OCI-LY1 (cell line): Measurements from ENCODE around the gene ALDH1A2.

ENCODE experiments used
- H2AFZ ChIP-seq: fragments of 200-600 bp; sonication (generic), shearing (Covaris generic); 2 replicates; pipeline ENCODE4 v1.6.0; 2014; ENCODE audit warnings: antibody characterized with exemption, mild to moderate bottlenecking, low read length
- H3F3A ChIP-seq: fragments of 200-600 bp; sonication (generic), shearing (Covaris generic); 2 replicates; pipeline ENCODE4 v1.6.0; 2014; ENCODE audit warnings: mild to moderate bottlenecking, antibody characterized with exemption, low read length, moderate library complexity; ENCODE audit not compliant: insufficient read depth
- H3K27ac ChIP-seq: fragments of 200-600 bp; sonication (generic); 2 replicates; pipeline ENCODE4 v1.5.1; 2014; ENCODE audit warnings: low read length, mixed run types, mild to moderate bottlenecking, low read depth; ENCODE audit not compliant: poor library complexity, severe bottlenecking
- H3K27me3 ChIP-seq: fragments of 200-600 bp; sonication (generic); 2 replicates; pipeline ENCODE4 v1.6.0; 2014; ENCODE audit warnings: antibody characterized with exemption, mild to moderate bottlenecking, low read length, moderate library complexity; ENCODE audit not compliant: insufficient read depth
- H3K36me3 ChIP-seq: fragments of 200-600 bp; sonication (generic); 2 replicates; pipeline ENCODE4 v1.6.1; 2014; ENCODE audit warnings: mild to moderate bottlenecking, antibody characterized with exemption, low read length, moderate library complexity, mixed read lengths; ENCODE audit not compliant: insufficient read depth
- H3K4me1 ChIP-seq: fragments of 200-600 bp; sonication (generic); 2 replicates; pipeline ENCODE4 v1.5.1; 2014; ENCODE audit warnings: mild to moderate bottlenecking, low read length, moderate library complexity; ENCODE audit not compliant: insufficient read depth, severe bottlenecking
- H3K4me2 ChIP-seq: fragments of 200-600 bp; sonication (generic), shearing (Covaris generic); 2 replicates; pipeline ENCODE4 v1.6.1; 2014; ENCODE audit warnings: low read length
- H3K4me3 ChIP-seq: fragments of 200-600 bp; sonication (generic); 2 replicates; pipeline ENCODE4 v1.5.1; 2014; ENCODE audit warnings: low read length, low read depth, mild to moderate bottlenecking, mixed read lengths; ENCODE audit not compliant: poor library complexity, severe bottlenecking
- H3K79me2 ChIP-seq: fragments of 200-600 bp; shearing (Covaris generic); 2 replicates; pipeline ENCODE4 v1.6.1; 2016; ENCODE audit warnings: mixed run types, low read length, mixed read lengths; ENCODE audit not compliant: insufficient read depth
- H3K9ac ChIP-seq: fragments of 200-600 bp; sonication (generic), shearing (Covaris generic); 2 replicates; pipeline ENCODE4 v1.6.1; 2014; ENCODE audit warnings: mild to moderate bottlenecking, low read length, mixed read lengths
- H3K9me2 ChIP-seq: fragments of 200-600 bp; sonication (generic), shearing (Covaris generic); 2 replicates; pipeline ENCODE4 v1.6.1; 2014; ENCODE audit warnings: low read depth, mild to moderate bottlenecking, low read length, mixed read lengths
- H3K9me3 ChIP-seq: fragments of 200-600 bp; shearing (Covaris generic); 2 replicates; pipeline ENCODE4 v1.6.1; 2014; ENCODE audit warnings: low read length, mixed read lengths
- H4K20me1 ChIP-seq: fragments of 200-600 bp; sonication (generic), shearing (Covaris generic); 2 replicates; pipeline ENCODE4 v1.6.0; 2016; ENCODE audit warnings: mild to moderate bottlenecking, low read length; ENCODE audit not compliant: insufficient read depth
- CTCF ChIP-seq: fragments of 200-600 bp; sonication (generic), shearing (Covaris generic); IDR thresholded peaks from 2 replicates; pipeline ENCODE4 v1.5.1; 2017; ENCODE audit warnings: mild to moderate bottlenecking, antibody characterized with exemption, low read length, moderate library complexity, mixed read lengths
- EZH2 ChIP-seq: fragments of 200-600 bp; sonication (generic), shearing (Covaris generic); IDR thresholded peaks from 2 replicates; pipeline ENCODE4 v1.8.0; 2017; ENCODE audit warnings: borderline replicate concordance, mixed run types, mild to moderate bottlenecking, antibody characterized with exemption, low read length, moderate library complexity, mixed read lengths

Gene ALDH1A2

DNA sequence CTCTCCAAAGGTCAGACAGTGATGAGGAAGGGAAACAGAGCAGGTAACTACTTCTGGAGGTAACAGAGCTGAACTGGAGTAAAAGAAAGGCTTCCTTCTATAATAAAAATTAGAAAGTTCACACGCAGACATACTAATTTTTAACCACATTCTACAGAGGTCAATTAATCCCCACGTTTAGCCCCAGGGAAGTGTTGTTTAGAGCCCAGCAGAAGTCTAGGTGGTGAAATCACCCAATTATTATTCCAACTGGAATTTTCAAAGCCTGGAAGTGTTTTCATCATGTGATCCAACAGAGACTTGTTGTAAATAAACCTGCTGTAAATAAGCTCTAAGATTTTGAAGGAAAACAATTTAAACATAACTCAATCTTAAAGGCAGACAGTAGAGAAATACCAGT, 6.8 kb downstream of the ALDH1A2 start:
- TF ChIP-seq CTCF (no peak), EZH2 (no peak)
- no peaks in the 10 kb centered on the region for H3F3A ChIP-seq
- H4K20me1 ChIP-seq = no peaks in the 10 kb centered on the region
- H3K9me2 ChIP-seq = no peaks in the 10 kb centered on the region
- no peak overlapping the region for H3K4me3 ChIP-seq
- H3K4me1 ChIP-seq = no peaks in the 10 kb centered on the region
- no peaks in the 10 kb centered on the region for H3K79me2 ChIP-seq
- no peak overlapping the region for H3K27ac ChIP-seq
- no peak overlapping the region for H3K4me2 ChIP-seq
- H3K9ac ChIP-seq = no peak overlapping the region
- H3K36me3 ChIP-seq = no peaks in the 10 kb centered on the region
- no peaks in the 10 kb centered on the region for H3K9me3 ChIP-seq
- no peak overlapping the region for H2AFZ ChIP-seq
- no peaks in the 10 kb centered on the region for H3K27me3 ChIP-seq

DNA sequence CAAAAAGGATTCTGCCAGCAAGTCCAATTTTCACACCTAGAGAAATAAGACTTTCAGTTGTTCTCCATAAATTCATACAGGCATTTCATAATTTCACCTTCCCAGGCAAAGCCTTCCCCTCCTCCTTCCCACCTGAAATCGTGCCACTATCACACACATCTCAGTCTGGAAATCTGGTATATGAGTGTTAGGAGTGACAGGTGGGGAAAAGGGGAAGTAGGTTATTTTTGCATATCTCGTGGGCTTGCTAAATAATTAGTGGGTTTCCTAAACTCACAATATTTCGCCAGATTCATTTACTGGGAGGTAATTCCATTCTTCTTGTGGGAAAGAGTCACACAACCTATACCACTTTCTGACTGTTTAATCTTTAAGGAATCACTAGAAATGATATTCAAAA, 7.4 kb downstream of the ALDH1A2 start:
- TF ChIP-seq EZH2 (no peak), CTCF (no peak)
- Histone ChIP-seq H3K4me3 (no peak overlapping the region), H3K9ac (no peak overlapping the region), H3K36me3 (no peaks in the 10 kb centered on the region), H3K4me1 (no peaks in the 10 kb centered on the region), H4K20me1 (no peaks in the 10 kb centered on the region), H3K27me3 (no peaks in the 10 kb centered on the region), H3K9me3 (no peaks in the 10 kb centered on the region), H3K9me2 (no peaks in the 10 kb centered on the region), H3K79me2 (no peaks in the 10 kb centered on the region), H3F3A (no peaks in the 10 kb centered on the region), H3K4me2 (no peak overlapping the region), H2AFZ (no peak overlapping the region), H3K27ac (no peak overlapping the region)

GRCh38 chr15:58057559-58057958, 8.0 kb downstream of the ALDH1A2 start:
- Histone ChIP-seq H3K27me3 (no peaks in the 10 kb centered on the region), H3K4me3 (no peak overlapping the region), H3K4me1 (no peaks in the 10 kb centered on the region), H3F3A (no peaks in the 10 kb centered on the region), H3K27ac (no peak overlapping the region), H3K9me3 (no peaks in the 10 kb centered on the region), H4K20me1 (no peaks in the 10 kb centered on the region), H2AFZ (no peak overlapping the region), H3K4me2 (no peak overlapping the region), H3K9ac (no peak overlapping the region), H3K9me2 (no peaks in the 10 kb centered on the region), H3K36me3 (no peaks in the 10 kb centered on the region), H3K79me2 (no peaks in the 10 kb centered on the region)
- TF ChIP-seq EZH2 (no peak), CTCF (no peak)
